ENCODE measurements around the gene CHCHD6. TPM values are rescaled to one million over a fixed set of nuclear protein-coding genes. Genes with fewer than 3 reads are reported as not detected.
"Not testable (repeated sequence)": the region's sequence is repeated elsewhere in the genome, so short reads cannot be mapped to it uniquely, and the experiment has no call there.

The CHCHD6 gene
- total RNA-seq, 1 experiment from 2014 or later = 32.3 TPM

DNA sequence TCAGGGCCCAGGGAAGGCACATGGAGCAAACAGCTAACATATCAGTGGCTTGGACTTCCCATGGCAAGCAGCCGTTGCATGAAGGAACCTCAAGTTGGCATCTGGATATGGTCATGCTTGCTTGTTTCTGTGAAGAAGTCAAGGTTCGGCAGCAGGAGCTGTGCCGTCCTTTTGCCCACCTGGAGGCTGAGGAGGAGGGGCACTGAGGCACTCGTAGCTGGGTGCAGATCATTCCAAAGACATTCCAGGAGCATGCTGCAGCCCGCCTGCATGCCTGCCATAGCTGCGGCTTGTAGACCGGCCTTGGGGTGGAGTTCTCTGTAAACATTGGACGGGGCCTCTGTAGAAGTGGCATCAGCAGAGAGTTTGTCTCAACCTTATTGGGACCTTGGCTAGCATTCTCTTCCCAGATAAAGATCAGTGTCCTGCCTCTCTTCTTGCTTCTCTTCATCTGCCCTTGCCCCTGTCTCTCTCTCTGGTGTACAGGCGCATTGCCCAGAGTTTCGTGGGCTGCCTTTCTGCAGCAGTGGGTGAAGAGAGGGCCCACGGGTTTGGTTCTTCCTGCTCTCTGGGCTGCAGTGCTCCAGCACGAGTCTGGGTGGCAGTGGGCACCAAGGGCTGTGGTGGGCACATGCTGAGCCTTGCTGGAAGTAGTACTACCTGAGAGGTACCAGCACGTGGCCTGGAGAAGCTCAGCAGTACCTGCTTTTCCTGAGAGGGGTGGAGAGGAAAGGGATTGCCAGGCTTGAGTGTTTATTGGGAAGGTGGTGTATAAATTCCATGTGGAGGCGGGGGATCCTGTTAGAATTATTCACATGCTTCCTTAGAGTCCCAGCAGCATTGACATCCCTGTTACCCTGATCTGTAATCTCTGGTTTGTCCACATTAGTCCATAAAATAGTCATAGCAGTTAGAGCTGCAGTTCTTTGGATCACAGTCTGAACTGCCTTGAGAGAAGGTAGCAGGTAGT is 49.4 kb downstream of the CHCHD6 start:
- DNase-seq (ENCODE audit: low spot score) = no peak
- in situ Hi-C loops (cut with HindIII; ENCODE audit: low sequenced_read_pairs) = no loop called here

DNA sequence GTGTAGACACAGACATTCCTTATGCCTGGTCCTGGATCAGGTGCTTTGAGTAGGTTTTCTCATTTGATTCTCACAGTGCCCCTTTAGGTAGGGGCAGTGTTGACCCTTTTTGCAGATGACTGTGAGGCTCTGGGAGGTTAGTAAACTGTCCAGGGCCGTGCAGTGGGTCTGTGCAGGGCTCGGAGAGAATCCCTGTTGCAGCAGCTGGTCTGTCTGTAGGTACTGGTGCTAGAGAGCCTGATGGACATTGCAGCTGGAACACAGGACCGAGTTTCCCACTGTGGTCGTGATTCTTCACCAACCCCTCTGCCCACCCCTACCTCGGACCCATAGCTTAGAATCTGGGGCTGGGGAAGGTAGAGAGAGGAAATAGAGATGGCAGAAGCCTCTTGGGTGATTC is 51.8 kb downstream of the CHCHD6 start:
- in situ Hi-C loops (cut with HindIII; ENCODE audit: low sequenced_read_pairs) = no loop called here
- DNase-seq (ENCODE audit: low spot score) = no peak

DNA sequence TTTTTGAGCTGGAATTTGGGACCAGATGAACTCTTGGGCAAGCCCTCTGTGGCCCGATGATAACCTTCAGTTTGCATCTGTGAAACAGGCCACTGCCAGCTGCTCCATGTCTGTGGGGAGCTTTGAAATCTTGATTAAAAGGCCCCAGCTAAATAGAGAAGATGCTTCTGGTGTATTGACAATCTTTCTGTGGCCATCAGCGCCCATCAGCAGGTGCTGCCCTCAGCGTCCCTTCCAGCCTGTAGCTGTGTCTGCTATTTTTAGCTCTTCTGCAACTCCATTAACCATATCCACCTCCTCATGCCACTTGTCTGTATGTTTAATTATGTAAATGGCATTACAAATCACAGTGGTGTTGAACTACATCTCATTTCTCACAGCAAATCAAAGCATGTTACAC is 54.0 kb downstream of the CHCHD6 start:
- in situ Hi-C loops (cut with HindIII; ENCODE audit: low sequenced_read_pairs) = no loop called here
- DNase-seq (ENCODE audit: low spot score) = no peak

DNA sequence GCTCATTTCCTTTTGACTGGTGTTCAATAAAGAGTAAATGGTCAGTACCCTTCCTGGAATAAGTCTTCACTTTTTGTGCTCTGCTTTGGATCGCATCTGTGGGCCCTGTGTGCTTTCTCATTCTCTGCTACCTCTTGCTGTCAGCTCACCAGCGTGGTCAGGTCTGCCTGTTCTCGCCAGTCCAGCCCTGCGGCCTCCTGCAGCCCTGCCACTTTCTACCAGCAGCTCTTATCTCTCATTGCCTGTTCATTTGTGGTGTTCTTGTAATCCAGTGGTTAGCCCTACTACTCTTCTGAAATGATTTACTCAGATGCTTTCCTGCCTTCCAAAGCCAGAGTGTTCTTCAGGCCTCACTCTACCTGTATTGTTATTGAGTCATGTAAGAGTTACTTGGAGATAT is 54.8 kb downstream of the CHCHD6 start:
- in situ Hi-C loops (cut with HindIII; ENCODE audit: low sequenced_read_pairs) = no loop called here

DNA sequence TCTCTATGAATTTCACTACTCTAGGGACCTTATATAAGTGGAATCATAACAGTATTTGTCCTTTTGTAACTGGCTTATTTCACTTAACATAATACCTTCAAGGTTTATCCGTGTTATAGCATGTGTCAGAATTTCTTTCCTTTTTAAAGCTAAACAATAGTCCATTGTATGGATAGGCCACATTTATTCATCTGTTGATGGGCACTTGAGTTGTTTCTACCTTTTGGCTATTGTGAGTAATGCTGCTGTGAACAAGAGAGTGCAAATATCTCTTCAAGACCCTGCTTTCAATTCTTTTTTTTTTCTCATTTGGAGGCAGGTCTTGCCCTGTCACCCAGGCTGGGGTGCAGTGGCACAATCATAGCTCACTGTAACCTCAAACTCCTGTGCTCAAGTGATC is 56.5 kb downstream of the CHCHD6 start:
- in situ Hi-C loops (cut with HindIII; ENCODE audit: low sequenced_read_pairs) = no loop called here
- no peak for DNase-seq (ENCODE audit: low spot score)

More for the DNA sequence above, 54.8 kb downstream of the CHCHD6 start:
- no peak for DNase-seq (ENCODE audit: low spot score)

DNA sequence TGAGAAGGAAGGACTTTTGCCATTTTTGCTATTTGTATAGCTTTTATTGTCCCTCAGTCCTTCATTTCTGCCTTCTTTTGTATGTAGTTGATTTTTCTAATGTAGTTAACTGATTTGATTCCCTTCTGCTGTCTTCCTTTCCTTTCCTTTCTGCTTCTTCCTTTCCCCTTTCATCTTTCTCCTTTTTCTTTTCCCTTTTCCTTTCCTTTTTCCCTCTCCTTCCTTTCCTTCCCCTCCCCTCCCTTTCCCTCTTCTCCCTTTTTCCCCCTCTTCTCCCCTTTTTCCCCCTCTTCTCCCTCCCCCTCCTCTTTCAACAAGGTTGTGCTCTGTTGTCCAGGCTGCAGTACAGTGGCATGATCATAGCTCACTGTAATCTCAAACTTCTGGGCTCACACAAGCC is 59.0 kb downstream of the CHCHD6 start:
- no peak for DNase-seq (ENCODE audit: low spot score)
- in situ Hi-C loops (cut with HindIII; ENCODE audit: low sequenced_read_pairs) = no loop called here

DNA sequence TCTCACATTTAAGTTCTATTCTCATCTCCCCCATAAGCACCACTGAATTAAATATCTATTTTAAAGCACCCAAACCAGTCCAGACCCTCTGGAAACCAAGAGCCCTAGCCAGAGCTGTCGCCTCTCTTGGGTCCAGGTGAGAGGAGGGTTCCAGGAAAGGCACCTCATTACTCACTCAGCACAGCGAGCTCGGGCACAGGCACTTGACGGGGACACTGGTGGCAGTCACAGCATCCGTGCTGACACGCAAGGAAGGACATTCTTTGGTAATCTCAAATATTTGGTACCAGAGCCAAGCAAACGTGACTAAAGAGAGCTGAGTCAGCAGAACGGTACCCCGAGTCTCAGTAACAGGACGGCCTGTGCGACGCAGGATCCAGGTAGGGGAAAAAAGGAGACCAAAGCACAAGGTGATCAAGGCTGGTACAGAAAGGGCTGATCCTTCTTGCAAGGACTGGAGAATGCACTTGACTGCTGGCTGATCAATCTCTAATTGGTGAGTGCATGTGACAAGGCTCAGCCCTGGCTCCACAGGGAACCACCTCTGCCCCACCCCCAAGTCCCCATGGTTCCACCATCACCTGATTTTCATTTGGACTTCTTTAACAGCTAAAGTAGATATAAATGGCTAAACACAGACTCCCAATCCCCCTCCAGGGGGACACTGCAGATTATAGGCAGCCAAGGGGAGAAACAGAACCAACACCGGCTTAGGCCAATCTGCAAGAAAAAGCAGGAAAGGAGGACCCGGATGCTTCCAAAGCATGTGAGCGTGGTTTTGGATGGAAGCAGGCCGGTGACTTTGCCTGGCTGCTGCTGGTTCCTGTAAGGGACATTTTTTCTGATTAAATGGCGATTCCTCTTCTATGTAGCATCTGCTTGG is 61.4 kb downstream of the CHCHD6 start:
- in situ Hi-C loops (cut with HindIII; ENCODE audit: low sequenced_read_pairs) = no loop called here
- DNase-seq (ENCODE audit: low spot score) = no peak

DNA sequence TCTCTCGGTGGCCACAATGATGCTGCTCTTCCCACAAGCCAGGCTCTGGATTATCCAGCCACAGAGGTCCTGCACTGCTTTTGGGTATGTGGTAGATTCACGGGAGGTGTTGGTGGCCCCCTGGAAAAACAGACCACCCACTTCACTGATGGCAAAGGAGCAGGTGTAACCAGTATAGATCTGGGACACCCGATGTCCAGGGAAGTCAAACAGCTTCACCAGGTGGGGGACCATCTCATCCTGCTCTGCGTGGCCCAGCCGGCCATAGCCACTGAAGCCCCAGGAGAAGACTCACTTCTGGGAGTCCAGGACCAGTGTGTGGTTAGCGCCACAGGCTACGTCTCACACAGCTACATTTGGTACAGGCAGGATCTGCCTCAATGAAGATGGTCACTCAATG is 62.6 kb downstream of the CHCHD6 start:
- in situ Hi-C loops (cut with HindIII; ENCODE audit: low sequenced_read_pairs) = no loop called here
- DNase-seq (ENCODE audit: low spot score) = no peak

DNA sequence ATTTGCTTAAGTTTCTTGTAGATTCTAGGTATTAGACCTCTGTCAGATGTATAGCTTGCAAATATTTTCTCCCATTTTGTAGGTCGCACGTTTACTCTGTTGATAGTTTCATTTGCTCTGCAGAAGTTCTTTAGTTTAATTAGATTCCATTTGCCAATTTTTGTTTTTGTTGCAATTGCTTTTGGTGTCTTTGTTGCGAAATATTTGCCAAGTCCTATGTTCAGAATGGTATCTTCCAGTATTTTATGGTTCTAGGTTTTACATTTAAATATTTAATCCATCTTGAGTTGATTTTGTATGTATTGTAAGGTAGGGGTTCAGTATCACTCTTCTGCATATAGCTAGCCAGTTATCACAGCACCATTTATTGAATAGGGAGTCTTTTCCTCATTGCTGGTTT is 64.9 kb downstream of the CHCHD6 start:
- no peak for DNase-seq (ENCODE audit: low spot score)
- in situ Hi-C loops (cut with HindIII; ENCODE audit: low sequenced_read_pairs) = no loop called here

DNA sequence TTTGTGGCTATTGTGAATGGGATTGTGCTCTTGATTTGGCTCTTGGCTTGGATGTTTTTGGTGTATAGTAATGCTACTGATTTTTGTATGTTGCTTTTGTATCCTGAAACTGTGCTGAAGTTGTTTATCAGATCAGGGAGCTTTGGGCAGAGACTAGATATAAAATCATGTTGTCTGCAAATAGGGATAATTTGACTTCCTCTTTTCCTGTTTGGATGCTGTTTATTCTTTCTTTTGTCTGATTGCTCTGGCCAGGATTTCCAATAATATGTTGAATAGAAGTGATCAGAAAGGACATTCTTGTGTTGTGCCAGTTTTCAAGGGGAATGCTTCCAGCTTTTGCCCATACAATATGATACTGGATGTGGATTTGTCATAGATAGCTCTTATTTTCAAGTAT is 66.1 kb downstream of the CHCHD6 start:
- DNase-seq (ENCODE audit: low spot score) = no peak
- in situ Hi-C loops (cut with HindIII; ENCODE audit: low sequenced_read_pairs) = no loop called here

DNA sequence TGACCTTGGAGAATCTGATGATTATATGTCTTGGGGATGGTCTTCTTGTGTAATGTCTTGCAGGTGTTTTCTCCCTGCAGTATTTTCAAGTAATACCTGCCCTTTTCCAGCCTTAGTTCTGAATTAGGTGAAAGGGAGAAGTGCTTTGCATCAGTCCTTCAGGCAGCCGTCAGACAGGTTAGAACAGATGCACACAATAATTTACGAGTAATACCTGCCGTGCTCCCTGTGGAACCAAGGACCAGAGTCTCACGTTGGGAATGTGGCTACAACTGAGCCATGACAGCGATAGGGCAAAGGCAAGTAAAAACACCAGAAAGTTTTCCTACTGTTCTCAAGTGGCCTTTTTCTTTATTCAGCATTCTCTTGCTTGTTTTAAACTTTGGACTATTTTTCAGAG is 69.1 kb downstream of the CHCHD6 start:
- in situ Hi-C loops (cut with HindIII; ENCODE audit: low sequenced_read_pairs) = no loop called here
- no peak for DNase-seq (ENCODE audit: low spot score)

DNA sequence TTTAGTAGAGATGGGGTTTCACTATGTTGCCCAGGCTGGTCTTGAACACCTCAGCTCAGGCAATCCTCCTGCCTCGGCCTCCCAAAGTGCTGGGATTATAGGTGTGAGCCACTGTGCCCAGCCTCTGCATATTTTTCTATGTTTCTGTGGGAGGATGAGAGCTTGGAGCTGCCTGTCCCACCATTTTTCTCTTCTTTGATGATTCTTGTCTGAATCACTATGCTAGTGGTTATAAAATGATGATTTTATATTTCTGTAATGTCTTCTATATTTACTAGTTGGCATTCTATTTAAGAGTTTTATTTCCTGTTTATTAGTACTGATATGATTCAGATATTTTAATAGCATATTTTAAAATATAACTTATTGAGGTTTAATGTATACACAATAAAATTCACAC is 69.7 kb downstream of the CHCHD6 start:
- DNase-seq (ENCODE audit: low spot score) = no peak
- in situ Hi-C loops (cut with HindIII; ENCODE audit: low sequenced_read_pairs) = no loop called here

DNA sequence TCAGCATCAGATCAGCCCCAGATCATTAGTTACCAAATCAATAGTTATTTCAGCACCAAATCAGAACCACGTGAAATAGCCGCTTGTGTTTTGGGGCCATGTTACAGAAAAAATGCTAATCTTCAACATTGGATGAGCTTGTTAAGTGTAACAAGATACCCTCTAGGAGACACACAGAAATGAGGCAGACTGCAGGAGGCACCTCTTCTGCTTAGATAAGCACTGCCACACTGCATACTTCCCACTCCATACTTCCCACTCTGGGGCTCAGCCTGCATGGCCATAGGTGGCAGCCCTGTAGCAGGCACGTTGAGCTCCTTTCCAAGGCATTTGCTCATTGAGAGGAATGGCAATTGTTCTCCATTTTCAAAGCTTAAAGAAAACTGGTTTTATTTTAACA is 73.3 kb downstream of the CHCHD6 start:
- no peak for DNase-seq (ENCODE audit: low spot score)
- in situ Hi-C loops (cut with HindIII; ENCODE audit: low sequenced_read_pairs) = no loop called here

DNA sequence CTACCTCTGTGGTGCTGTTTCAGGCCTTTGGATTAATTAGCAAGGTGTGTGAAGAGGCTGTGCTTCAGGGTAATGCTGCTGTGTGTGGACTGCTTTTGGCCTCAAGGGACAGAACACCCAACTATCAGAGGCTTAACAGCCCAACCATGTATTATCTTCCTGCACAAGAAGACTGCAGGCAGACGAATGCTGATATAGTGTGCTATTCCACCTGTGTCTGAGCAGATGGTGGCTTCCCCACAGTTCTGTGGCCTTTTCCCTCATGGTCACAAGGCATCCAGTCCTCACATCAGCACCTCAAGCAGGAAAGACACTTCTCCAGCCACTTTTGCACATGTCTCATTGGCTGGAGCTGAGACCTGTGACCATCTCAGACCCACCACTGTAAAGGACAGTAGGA is 76.6 kb downstream of the CHCHD6 start:
- DNase-seq (ENCODE audit: low spot score) = peak; percentile 66
- in situ Hi-C loops (cut with HindIII; ENCODE audit: low sequenced_read_pairs) = no loop called here

DNA sequence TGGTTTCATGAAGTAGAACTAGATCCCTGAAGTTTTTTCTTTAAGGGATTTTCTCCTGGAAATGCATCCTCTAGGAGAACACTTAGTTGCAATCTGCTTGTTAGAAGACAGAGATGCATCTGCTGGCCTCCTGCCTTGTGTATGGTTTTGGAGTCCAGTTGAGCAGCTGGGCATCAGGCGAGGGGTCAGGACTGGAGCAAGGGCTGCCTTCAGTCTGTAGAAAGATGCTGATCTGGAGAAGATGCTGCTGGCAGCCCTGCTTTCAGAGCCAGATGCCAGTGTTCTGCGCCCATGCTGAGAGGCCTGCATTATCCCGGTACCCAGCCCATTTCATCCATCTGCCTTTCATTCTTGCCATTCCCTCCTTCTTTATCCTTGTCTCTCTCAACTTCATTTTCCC is 77.4 kb downstream of the CHCHD6 start:
- peak; percentile 55 for DNase-seq (ENCODE audit: low spot score)
- in situ Hi-C loops (cut with HindIII; ENCODE audit: low sequenced_read_pairs) = no loop called here

DNA sequence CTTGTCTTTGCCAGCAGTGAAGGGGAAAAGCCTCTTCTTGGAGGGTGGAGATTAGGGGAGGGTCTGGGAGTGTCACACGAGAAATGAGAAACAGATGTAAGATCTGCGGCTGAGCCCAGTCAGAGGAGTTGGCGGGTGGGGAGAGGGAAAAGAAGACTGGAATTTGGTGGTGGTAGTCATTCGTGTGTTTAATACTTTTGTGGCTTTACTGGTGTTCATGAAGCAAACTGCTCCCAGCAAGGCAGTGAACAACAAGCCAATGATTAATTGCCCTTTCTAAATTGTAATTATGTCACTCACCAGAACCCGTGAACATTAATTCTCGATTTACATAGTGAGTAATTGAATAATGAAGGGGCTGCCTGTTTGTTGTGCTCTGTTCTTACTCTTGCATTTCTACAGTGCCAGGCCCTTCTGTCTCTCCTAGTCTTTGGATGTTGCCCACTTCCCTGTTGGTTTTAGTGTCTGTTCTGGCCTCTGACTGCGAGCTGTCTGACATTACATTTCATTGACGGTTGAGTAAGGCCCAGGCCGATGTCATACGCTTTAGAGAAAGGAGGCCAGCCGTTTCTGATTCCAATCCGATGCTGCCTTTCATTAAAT is 78.0 kb downstream of the CHCHD6 start:
- DNase-seq (ENCODE audit: low spot score) = peak; percentile 31
- in situ Hi-C loops (cut with HindIII; ENCODE audit: low sequenced_read_pairs) = no loop called here

DNA sequence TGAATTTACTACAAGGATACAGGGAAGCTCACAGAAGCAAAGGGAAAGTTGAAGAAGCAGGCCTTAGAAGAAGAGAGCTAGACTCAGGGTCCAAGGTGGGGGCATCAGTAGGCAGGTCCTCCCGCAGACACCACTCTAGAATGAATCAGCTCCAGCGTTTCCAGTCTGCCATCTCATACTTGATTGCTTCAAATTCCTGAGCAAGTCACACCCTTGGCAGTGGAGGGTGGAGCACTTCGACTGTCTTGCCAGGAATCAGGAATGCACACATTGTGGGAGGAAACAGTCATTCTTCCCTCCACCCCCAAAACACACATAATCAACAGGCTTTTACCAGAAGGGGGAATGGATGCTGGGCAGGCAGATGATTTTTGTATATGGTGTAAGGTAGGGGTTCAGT is 78.5 kb downstream of the CHCHD6 start:
- no peak for DNase-seq (ENCODE audit: low spot score)
- in situ Hi-C loops (cut with HindIII; ENCODE audit: low sequenced_read_pairs) = no loop called here

DNA sequence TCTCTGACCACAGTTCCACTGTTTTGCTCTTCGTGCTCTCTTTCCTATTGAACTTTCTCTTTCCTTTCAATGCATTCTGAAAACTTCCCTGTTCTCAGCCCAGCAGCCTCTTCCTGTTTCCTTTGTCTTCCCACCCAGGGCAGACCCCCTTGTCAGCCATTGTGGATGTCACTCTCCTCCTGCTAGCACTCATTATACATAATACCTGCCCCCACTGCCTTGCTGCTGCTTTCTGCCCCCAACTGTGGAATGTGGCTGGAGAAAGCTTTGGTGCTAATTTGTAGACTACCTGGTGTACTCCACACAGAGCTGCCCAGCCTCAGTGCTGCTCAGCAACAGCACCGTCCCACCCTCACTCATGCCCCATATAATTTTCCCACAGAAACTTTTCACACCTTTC is 80.2 kb downstream of the CHCHD6 start:
- no peak for DNase-seq (ENCODE audit: low spot score)
- in situ Hi-C loops (cut with HindIII; ENCODE audit: low sequenced_read_pairs) = no loop called here

DNA sequence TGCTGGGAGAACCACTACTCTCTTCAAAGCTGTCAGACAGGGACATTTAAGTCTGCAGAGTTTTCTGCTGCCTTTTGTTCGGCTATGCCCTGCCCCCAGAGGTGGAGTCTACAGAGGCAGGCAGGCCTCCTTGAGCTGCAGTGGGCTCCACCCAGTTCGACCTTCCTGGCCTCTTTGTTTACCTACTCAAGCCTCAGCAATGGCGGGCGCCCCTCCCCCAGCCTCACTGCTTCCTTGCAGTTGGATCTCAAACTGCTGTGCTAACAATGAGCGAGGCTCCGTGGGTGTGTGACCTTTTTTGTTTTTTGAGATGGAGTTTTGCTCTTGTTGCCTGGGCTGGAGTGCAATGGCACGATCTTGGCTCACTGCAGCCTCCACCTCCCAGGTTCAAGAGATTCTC is 87.3 kb downstream of the CHCHD6 start:
- in situ Hi-C loops (cut with HindIII; ENCODE audit: low sequenced_read_pairs) = not testable (repeated sequence)

DNA sequence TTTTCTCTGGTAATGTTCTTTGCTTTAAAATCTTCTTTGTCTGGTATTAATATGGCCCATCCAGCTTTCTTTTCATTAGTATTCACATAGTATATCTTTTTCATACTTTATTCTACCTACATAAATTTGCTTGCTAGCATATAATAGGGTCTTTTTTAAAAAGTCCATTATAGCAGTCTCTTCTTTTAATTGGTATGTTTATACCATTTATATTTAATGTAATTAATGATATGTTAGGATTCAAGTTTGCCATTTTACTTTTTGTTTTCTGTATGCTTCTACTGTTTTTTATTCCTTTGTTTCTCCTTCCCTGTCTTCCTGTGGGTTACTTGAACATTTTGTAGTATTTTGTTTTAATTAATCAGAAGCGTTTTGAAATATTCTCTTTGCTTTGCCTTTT is 89.0 kb downstream of the CHCHD6 start:
- in situ Hi-C loops (cut with HindIII; ENCODE audit: low sequenced_read_pairs) = no loop called here
- DNase-seq (ENCODE audit: low spot score) = no peak

More for the DNA sequence above, 87.3 kb downstream of the CHCHD6 start:
- not testable (repeated sequence) for DNase-seq (ENCODE audit: low spot score)
